NCI-H128 (cell line): ENCODE measurements around the gene SRRT.

Experiments used
- DNase-seq: peaks from one replicate; lab custom pipeline; 2025; ENCODE audit not compliant: unreplicated experiment; lab: John Stamatoyannopoulos, UW

Gene SRRT

GRCh38 chr7:100881136-100881535 is 6.2 kb downstream of the SRRT start:
- DNase-seq: no peak

- no peak for DNase-seq
Measured at GRCh38 chr7:100882201-100882600, 7.3 kb downstream of the SRRT start.

GRCh38 chr7:100882785-100883526 is 8.1 kb downstream of the SRRT start:
- no peak for DNase-seq

- no peak for DNase-seq
Measured at GRCh38 chr7:100884736-100885439, 10.0 kb downstream of the SRRT start.

- DNase-seq: no peak
Measured at GRCh38 chr7:100885440-100886141, 10.7 kb downstream of the SRRT start.

- no peak for DNase-seq
Measured at GRCh38 chr7:100886142-100886935, 11.4 kb downstream of the SRRT start.

GRCh38 chr7:100886936-100887515 is 12.1 kb downstream of the SRRT start:
- no peak for DNase-seq

GRCh38 chr7:100887516-100888290 is 12.8 kb downstream of the SRRT start:
- no peak for DNase-seq

GRCh38 chr7:100888291-100888987 is 13.5 kb downstream of the SRRT start:
- no peak for DNase-seq

- DNase-seq: no peak
Measured at GRCh38 chr7:100888988-100889750, 14.3 kb downstream of the SRRT start, which contains the start of gene UFSP1. UFSP1 (minus strand) TSS chr7:100889715; CDS start chr7:100889271, 444 bp downstream.

GRCh38 chr7:100890653-100891567 is 16.0 kb downstream of the SRRT start:
- DNase-seq: no peak

- DNase-seq: no peak
Measured at GRCh38 chr7:100891568-100892247, 16.8 kb downstream of the SRRT start.

GRCh38 chr7:100892364-100893317 is 17.7 kb downstream of the SRRT start:
- DNase-seq: no peak

GRCh38 chr7:100893318-100893895 is 18.5 kb downstream of the SRRT start:
- no peak for DNase-seq

GRCh38 chr7:100893910-100894721 is 19.2 kb downstream of the SRRT start:
- no peak for DNase-seq
